ENCODE measurements around the gene DMD.

DNA sequence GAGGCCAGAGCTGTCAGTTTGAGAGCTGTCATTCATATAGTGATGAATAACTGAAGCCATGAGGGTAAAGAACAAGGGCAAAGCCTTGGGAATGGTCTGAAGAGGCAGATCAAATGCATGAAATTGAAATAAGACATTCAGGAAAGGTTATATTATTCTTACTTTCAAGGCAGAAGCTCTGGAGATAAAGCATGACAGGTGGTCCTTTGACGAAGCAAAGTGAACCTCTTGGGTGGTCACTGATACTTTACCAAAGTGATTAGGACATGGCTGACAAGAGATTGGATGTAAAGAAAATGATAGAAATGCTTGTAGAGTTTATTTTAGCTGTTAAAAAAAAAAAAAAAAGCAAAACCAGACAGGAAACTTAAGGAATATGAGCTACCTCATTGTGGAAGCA, 1505.5 kb downstream of the DMD start:
- TF ChIP-seq, protein P1, sequence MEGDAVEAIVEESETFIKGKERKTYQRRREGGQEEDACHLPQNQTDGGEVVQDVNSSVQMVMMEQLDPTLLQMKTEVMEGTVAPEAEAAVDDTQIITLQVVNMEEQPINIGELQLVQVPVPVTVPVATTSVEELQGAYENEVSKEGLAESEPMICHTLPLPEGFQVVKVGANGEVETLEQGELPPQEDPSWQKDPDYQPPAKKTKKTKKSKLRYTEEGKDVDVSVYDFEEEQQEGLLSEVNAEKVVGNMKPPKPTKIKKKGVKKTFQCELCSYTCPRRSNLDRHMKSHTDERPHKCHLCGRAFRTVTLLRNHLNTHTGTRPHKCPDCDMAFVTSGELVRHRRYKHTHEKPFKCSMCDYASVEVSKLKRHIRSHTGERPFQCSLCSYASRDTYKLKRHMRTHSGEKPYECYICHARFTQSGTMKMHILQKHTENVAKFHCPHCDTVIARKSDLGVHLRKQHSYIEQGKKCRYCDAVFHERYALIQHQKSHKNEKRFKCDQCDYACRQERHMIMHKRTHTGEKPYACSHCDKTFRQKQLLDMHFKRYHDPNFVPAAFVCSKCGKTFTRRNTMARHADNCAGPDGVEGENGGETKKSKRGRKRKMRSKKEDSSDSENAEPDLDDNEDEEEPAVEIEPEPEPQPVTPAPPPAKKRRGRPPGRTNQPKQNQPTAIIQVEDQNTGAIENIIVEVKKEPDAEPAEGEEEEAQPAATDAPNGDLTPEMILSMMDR (IDR thresholded peaks at IDR 0.05): no peak
- TF ChIP-seq POLR2A (IDR thresholded peaks at IDR 0.05): no peak

All from ovary (tissue), 3 donors.